NCI-H1105 (cell line): ENCODE results near the gene PRG2.

Source experiments
- DNase-seq: peaks from one replicate; lab custom pipeline; 2025; lab: John Stamatoyannopoulos, UW

PRG2 gene

DNA sequence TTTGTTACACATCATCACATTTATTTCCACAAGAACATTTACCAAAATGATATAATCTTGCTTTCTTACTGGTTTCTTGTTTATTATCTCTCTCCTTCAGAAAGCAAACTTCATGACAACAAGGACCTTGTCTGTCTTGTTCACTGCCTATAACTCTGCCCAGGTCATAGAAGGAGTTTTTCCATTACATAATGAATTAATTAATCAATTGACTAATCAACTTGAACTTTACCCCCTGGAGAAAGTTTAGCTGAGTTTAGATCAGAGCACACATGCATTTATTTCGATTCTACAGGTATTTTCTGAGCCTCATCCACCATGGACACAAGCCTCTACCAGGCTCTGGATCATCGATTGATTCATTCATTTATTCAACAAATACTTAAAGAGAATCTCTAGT is 6.3 kb upstream of the PRG2 start:
- no peak for DNase-seq

DNA sequence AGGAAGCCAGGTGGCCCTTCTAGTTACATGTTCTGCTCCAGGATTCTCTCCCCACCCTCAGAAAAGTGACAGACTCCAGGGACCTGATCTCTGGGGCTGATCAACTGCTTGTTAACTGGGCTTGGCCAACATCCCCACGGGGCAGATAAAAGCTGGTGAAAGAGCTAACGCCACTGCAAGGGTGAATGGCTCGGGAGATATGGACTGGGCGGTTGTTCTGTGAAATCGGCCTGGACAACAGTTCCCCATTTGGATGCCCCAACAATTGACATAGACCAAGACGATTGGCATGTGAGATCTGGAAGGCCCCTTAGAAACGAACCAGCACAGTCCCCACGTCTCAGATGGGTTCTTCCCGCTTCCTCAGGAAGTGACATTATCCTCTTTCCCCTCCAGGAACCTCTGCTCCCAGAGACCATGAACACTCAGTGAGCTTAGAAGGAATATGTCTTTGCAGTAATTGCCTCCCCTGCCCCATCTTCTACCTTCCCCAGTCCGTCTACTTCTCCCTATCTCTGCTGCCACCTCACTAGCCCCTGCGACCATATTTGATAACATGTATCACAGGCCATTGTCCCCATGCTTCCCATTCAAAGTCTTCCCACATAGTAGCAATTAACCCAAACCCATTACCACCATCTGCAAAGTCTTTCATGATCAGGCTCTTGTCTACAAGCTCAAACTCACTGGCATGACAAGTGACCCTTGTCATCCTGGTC is 5.6 kb upstream of the PRG2 start:
- DNase-seq: no peak

DNA sequence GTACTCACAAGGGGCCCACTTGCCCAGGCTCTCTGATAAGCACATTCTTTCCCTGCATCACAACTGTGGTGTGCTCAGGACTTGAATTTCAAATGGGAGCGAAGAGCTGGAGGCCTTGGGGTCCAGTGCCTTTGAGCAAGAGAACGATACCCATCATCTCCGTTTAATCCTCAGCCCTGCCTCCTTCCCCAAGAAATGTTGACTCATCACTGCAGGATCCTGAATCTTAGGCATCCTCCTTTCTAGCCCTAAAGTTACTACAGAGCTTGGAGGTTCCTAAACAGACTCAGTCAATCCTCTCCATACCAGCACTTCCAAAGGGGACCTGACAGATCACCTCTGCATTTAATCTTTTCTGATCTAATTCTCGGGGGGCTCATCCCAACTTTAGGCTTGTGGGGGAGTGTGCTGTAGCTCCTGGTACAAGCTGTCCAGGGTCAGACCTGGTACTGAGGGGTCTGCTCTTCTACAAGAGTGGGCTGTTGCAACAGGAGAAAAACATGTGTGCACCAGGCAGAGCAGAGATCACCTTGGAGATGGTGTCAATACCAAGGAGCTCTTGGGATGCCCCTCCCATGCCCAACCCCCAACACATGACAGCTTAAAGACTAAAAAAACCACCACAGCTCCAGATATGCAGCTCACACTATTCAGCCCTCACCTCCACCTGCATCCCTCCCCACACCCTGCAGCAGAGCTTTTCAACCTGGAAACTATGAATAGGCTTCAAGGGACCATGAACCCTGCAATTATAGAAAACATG is 3.9 kb upstream of the PRG2 start:
- no peak for DNase-seq

DNA sequence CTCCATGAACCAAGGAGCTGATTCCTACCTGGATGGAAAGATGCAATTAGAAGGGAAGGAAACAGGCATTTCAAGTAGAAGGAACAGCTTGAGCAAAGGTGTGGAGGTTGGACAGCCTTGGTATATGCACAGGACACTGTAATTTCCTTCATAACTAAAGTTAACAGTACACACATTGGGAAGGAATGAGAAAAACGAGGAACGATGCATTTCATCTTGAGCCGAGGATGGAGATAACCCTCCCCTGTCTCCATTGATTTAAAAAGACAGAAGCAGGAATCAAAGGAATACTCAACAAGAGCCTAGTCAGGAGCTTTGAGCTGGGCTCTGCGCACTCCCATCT is 2.3 kb upstream of the PRG2 start:
- DNase-seq: no peak

DNA sequence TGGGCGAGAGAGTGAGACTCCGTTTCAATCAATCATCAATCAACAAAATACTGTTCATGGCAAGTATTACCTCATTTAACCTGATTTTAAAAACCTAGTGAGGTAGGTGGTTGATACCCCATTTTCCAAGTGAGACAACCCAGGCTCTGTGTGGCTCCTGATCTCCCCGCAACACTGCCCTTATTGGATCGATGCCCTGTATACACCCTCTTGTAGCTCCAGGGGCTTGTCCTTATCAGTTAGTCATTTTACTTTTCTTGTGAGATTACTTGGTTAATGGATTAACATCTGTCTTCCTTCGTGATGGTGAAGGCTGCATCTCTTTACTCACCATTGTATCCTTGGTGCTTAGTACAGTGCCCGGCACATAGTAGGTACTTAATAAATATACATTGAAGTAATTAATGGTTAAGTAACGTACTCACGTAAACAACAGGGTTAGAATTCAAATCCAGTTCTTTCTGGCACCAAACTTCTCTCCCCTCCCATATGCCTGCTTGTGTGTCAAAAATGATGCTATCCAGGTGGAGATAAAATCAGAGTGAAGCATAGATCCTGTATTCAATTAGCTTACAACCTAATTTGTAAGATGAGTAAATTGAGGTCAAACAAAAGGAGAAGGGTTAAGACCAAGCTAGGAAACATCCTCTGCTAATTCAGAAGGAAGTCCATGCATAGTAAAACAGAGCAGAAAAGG is 1.8 kb upstream of the PRG2 start:
- no peak for DNase-seq

DNA sequence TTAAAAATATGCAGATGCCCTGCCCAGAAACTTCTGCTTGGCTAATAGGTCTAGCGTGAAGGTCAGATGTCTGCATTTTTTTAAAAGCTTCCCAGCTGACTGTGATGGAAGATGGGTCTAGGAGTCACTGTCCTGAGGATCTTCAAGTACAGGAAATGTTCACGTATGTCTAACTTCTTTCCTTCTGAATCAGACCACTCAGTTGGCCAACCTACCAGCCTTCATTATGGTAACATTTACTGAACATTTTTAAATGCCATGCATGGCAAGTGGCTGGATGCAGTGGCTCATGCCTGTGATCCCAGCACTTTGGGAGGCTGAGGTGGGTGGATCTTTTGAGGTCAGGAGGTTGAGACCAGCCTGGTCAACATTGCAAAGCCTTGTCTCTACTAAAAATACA is 1.1 kb upstream of the PRG2 start:
- DNase-seq: no peak

DNA sequence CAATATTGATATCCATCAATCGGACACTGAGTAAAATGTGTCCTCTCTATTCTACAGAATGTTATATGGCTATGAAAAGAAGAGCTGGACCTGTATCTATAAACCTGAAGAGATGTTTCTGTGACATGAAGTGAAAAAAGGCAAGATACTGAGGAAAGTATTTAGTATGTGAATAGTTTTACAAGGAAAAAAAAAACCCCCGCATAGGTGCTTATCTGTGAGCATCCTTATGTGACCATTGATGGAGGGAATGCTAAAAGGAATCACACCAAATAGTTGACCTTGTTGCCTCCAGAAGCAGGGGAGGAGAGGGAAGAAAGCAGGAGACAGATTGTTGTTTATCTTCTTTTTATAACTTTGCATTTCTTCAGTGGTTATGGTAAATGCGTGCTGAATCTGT is 661 bp upstream of the PRG2 start:
- no peak for DNase-seq

DNA sequence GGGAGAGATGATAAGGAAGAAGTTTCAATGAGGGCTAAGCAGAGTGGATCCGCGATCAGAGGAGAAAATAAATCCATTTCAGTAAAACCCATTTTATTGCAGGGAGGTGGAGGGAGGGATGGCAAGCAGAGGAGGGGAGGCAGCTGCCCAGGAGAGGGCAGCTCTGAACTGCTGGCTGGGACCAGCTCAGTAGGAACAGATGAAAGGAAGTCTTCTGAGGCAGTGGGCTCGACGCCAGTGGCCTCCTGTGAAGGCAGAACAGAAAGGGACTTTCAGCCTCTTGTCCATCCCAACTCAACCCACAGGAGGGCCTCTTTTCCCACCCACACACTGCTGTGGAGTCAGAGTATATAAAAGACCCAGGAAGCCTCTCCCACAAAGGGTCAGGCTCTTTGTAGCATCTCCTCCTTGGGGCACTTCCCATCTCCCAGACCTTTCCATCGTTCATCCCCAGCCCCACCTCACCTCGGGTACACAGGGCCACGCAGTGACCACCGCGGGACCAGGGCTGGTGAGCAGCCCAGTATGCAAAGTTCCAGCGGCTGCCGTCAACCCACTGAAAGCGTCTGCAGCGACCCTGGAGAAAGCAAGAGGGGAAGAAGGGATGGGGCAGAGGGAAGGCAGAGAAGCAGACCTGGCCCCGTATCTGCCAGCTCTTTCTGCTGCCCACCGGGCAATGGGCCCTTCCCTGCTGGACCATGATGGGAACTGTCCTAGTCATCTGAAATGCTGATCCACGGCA is 3.0 kb downstream of the PRG2 start:
- no peak for DNase-seq

DNA sequence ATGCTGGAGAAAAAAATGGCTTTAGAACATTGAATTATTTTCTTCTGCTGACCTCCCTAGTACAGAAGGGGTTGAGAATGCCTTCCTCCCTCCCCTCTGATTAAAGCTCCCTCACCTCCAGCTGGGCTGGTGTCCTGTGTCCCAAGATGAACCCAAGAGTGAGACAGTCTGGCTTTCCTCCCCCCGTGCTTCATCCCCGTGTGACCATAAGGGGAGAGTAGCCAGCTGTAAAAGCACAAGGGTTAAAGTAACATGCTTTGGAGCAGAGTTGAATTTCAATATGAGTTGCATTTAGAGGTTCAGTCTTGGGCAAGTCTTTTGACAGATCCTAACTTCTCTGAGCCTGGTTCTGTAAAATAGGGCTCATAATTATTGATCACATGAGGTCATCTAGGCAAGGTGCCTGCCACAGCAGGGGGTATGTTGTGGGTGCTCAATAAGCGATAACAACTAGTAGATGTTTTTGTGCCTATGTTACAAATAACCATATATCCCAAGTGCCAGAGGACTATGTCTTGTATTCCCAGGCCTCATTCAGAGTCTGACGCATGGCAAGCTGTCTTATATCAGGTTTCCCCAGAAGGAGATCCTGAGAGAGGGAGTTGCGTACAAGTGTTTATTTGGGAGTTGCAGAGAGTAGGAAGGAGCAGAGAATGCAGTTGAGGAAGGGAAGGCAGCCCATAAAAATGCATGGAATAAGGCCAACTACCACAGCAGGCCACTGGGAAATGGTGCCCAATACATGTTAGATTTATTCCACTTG is 4.1 kb downstream of the PRG2 start:
- no peak for DNase-seq

DNA sequence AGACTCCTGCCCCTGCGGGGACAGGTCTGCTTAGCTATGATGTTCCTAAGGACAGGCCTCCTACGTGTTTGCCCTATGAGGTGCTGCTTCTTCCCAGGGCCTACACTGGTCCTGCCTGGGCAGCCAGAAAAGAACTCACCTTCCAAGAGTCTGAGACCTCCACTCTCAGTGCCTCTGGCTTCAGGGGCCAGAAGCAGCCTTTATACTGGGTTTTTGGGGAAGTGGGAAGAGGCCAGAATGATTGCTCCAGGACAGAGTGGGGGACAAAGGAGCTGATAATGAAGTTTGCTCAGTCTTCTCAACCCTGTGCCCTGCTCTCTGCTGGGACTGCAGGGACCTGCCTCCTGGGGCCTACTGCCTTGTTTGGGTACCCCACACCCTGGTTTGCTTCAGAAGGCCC is 9.5 kb downstream of the PRG2 start, which contains the start of gene PRG3:
Gene PRG3, minus strand, starts transcription at position 176 of the 400 bp plus-strand sequence. CDS start 442 bp downstream, outside the sequence.
- no peak for DNase-seq

DNA sequence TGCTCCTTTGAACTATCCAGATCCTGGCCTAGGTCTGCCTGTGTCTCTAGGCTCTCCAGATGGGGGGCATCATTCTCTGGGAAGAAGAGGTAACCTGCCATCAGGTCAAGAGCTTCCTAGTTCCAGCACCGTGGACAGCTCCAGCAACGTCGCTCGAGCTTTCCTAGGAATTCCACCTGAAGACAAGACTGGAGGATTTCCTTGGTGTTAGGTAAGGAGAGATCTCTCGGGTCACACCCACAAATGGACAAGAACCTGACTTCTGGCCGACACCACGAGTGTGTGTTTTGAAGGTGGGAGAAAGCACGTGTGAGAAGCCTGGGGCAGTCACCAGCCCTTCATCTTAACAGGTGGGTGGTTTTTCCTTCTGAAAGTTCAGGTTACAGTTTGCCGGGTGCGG is 10.7 kb downstream of the PRG2 start:
- DNase-seq: no peak

DNA sequence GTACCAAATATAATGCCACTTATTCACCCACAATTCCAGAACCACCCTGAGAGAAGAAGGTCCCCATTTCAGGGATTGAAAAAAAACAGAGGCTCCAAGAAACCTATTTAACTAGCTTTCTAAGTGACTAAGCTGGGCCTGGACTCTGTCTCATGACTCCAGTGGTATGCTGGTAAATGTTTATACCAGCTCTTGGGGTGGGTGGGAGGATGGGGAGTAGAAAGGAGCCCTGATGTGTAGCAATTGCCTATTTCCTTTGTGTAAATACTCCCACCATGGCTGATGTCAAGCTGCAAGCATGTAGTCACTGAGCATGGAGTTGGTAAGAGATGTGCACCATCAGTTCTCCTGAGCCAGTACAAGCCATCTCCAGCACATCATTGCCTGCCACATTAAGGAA is 12.3 kb downstream of the PRG2 start:
- DNase-seq: no peak

DNA sequence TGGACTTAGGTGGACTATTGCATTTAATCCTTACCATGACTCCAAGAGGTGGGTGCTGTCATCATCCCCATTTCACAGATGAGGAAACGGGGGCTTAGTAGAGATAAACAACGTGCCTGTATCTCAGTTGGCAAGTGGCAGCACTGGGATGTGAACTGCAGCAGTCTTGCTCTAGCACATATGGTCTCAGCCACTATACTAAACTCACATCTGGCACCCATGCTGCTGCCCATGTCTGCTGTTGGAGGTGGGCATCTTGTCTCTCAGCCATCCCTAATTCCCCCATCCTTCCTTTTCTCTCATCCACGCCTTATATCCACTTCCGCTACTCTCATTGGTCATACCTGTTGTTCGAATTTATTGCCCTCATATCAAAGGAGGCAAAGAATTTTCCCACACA is 13.3 kb downstream of the PRG2 start:
- no peak for DNase-seq

DNA sequence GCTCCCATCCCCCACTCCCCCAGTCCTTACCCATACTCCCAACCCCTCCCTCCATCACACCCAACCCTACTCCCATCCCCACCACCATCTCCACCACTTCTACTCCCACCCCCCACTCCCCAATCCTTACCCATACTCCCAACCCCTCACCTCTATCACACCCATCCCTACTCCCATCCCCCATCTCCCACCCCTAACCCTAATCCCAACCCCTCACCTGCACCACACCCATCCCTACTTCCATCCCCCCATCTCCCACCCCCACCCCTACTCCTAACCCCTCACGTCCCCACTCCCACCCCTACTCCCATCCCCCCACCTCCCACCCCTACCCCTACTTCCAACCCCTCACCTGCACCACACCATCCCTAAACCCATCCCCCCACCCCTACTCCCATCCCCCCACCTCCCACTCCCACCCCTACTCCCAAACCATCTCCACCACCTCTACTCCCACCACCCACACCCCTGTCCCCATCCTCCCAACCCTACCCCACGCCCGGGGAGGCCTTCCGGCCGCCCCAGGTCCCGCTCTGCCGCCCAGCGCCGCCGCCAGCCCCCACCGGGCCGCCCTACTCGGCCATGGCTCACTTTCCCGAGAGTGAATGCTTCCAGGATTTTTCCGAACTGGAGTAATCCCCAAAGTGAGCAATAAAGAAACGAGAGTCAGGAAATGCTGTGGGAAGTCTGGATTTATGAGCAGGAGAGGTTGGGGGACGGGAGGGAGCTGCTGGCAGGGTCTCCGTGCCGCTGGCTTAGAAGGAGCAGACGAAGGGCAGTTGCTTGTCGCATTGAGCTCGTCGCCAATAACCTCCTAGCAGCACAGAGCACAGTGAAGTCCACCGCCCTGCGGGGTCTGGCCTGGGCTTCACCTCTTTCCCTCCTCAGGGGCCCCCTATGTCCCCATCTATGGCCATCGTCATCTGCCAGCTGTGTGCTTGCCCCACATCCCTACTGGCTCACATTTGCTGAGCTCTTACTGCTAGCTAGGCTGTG is 14.1 kb downstream of the PRG2 start:
- no peak for DNase-seq

DNA sequence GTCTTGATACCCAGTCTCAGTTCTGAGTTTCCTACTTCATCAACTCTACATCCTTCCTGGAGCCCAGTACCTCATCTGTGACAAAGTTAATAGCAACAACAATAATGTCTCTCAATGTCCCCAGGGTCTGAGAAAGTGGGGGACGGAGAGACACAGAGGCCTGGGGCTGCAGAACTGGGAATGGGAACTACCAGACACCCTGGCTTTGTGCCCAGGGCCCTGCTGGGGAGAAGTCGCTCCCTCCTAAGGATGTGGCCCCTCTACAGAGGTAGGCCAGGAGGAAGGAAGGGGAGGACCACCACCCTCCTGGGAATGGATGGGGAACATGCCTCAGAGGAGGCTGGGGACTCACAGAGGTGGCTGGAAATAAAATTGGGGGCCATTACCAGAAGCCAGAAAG is 15.0 kb downstream of the PRG2 start:
- DNase-seq: no peak

DNA sequence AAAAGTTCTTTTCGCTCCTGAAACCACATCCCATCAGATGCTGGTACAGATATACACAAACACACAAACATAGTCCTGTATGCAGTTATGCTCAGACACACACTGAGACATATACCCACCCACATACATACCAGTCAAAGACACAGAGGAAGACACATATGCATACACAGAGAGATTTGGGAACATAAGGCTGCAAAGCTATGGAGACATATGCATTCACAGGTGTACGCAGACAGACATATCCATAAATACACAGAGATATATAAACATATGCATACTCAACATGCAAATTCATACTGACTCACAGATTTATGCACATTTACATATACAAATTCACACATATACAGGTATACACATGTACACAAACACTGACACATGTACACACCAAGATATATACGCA is 15.5 kb downstream of the PRG2 start:
- DNase-seq: no peak

DNA sequence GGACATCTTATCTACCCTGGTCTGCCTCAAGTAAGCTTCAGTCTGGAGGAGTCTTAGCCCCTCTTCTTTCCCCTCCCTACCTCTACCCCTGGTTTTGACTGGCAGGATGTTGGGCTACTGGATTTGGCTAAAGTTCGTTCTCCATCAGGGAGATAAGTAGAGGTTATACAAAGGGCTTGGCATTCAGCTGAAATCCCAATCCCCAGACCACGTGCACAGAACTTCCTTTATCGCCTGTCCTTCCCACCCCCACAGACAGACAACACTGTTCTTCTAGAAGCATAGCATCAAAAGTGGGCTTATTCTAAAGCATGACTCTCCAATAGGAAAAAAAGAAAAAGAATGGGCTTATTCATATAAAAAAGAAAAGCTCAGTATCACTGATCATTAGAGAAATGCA is 17.3 kb downstream of the PRG2 start:
- no peak for DNase-seq

DNA sequence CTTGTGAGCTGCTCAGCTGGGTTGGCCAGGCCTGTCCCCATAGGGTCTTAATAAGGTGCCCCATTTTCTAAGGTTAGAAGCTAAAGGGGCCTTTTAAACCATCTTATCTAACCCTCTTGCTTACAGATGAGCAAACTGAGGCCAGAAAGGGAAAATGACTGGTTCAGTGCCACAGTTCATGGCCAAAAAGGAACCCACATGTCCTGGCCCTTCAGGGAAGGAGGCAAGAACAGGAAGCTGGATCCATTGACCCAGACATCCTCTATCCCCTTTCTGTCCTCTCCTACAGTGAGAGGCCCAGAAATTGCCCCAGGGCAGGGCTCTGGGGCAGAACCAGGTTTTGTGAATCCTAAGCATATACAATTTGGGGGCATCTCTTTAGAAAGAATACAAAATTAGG is 19.5 kb downstream of the PRG2 start:
- DNase-seq: no peak

DNA sequence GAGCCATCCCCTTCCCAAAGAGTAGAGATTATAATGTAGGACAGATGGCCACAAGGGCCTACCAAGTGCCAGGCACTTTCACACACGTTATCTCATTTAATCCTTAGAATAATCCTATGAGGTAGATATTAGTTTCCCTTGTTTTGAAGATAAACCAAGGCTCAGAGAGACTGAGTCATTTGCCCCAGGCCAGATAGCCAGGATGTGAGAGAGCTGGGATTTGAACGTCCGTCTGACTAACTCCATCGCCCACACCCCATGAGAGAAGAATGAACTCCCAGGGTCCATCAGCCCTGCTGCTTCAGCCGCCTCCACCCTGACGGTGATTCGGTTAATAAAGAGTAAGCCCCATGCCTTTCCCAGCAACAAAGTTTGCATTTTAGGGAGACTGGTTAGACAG is 20.2 kb downstream of the PRG2 start:
- DNase-seq: no peak

DNA sequence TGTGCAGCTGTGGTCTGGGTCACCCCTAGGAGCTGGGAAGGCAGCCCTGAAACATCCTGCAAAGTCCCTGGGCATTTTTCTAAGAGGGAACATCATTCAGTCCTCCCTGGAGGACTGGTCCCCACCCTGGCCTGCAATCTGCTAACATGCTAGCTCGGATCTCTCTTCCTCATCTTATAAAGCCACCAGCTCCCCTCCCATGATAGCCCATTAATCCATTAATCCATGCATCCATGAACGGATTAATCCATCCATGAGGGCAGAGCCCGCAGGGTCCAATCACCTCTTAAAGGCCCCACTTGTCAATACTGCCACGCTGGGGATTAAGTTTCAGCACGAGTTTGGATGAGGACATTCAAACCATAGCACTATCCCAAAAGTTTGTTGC is 21.6 kb downstream of the PRG2 start:
- no peak for DNase-seq
